ENCODE results near the gene ST6GALNAC2.
A peak's percentile ranks its signal among the peaks of the same experiment; 100 is the strongest.
"Not testable (repeated sequence)": the region's sequence is repeated elsewhere in the genome, so short reads cannot be mapped to it uniquely, and the experiment has no call there.

The ST6GALNAC2 gene

DNA sequence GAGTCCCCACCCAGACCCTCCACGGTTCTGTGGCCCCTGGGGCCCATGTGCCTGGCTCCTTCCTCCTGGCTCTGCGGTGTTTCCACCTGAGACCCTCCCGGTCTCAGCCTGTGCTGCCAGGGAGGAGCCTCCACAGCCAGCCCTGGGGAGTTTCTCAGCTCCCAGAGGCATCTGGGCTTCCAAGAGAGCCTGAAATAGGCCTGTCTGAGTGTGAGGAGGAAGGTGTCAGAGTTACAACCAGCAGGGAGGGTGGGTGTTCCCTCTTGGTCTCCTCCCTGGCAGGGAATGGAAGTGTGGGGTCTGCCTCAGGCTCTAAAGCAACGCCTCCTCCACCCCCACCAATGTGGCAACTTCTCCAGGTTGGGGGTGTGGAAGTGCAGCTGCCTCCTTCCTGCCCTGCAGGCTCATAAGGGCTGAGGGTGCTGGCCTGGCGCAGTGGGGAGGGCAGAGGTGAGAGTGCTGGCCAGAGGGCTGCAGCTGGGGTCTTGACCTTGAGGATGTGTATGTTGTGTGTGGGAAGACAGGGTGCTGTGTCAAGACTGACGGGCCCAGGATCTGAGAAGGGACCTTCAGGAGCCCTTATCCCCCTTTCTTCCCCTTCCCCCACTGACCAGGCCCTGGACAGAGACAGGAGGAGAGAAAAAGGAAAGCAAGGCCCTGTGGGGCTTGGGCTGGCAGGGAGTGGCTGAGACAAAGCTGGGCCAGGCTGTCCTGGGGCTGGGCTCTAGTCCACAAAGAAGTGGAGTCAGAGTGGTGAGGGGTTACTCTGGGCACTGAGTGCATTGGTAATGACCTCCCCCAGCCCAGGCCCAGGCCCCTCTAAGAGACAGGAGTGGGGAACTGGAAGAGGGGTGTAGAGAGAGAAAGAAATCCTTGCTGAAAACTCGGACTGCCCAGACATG is 50.6 kb downstream of the ST6GALNAC2 start:
- intact Hi-C loops (cut with DNase I) = no loop called here
- DNase-seq = peak in 9 of 42 donors; percentile 28 to 77 (median 59)

DNA sequence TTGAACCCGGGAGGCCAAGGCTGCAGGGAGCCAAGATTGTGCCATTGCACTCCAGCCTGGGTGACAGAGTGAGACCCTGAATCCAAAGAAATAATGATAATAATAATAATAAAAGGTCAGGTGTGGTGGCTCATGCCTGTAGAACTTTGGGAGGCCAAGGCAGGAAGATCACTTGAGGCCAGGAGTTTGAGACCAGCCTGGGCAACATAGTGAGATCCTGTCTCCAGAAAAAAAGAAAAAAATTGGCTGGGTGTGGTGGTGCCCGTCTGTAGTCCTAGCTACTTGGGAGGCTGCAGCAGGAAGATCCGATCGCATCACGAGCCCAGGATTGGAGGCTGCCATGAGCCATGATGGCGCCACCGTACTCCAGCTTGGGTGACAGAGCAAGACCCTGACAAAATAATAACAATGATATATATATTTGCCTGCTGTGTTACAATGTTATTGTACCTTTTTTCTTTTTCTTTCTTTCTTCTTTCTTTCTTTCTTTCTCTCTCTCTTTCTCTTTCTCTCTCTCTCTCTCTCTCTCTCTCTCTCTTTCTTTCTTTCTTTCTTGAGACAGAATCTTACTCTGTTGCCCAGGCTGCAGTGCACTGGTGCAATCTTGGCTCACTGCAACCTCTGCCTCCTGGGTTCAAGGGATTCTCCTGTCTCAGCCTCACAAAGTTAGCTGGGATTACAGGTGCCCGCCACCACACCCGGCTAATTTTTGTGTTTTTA is 51.9 kb downstream of the ST6GALNAC2 start:
- intact Hi-C loops (cut with DNase I); DNase-seq: not testable (repeated sequence)

DNA sequence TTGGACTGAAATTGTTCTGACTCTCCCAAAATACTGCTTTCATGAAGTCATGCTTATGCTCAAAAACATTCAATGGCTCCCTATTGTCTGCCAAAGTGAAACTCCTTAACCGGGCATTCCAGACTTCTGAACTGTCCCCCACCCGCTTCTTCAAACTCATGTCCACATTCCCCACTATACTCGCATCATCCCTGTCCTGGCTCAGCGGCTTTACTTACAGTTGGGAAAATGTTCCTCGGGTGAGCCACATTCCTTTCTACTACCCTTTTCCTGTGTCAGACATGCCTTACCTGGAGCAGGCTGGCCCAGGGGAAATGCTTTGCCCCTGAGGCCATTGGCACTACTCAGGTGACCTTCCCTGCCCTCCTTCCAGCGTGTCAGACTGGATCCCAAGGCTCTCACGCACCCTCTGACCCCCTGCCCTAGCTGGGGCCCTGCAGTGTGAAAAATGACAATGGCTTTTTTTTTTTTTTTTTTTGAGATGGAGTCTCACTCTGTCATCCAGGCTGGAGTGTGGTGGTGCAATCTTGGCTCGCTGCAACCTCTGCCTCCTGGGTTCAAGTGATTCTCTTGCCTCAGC is 53.5 kb downstream of the ST6GALNAC2 start:
- intact Hi-C loops (cut with DNase I) = no loop called here
- no peak for DNase-seq

DNA sequence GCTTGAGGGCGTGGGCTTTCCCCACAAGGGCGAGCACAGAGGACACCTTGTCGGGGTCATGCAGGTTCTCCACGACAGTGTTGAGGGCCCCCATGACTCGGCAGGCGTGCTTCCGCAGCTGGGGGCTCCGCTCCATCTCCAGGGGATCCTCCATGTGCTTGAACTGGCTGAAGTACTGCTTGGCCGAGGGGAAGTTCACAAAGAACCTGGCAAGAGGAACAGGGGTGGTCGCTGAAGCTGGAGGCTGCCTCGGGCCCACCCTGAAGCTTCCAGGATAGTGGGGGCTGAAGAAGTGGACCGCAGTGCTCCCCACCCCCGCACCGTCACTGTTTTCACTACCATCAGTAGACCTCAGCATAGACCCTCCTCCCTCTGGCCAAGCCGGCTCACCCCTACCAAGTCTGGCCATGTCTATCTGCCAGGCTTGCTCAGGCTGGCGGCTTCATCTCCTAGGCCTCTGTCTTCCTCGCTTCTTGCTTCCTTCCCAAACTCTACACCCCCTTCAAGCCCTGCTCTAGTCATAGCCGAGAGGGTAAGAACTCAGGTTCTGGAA is 54.1 kb downstream of the ST6GALNAC2 start:
- DNase-seq = no peak
- intact Hi-C loops (cut with DNase I) = no loop called here

DNA sequence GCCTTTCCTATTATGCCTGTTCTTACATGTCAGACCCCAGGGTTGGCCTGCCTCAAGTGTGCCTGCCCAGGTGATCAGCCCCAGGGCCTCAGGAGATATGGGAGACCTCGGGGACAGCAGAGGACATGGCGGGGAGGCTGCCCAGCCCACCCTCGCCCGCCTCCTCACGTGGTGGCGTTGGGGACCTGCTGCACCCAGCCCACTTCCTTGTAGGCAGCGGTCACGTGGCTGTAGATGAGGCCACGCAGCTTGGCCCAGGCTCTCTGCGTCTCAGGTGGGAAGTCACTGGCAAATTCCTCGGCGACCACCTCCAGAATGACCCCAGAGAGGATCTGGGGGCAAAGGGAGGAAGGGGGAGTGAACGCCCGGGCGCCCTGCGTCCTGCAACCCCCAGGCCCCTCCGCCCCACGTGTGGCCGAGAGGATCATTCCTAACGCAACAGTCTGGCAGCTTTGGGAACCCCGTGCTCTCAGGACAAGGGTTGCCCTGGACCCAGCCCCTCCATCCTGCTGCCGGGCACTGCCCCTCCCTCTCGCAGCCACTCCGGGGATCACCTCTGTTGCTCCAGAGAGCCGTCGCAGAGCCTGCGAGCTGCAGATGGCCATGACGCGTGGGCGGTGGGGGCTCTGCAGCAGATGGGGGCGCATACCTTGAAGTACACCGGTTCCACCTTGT is 54.7 kb downstream of the ST6GALNAC2 start:
- DNase-seq = no peak
- intact Hi-C loops (cut with DNase I) = no loop called here

DNA sequence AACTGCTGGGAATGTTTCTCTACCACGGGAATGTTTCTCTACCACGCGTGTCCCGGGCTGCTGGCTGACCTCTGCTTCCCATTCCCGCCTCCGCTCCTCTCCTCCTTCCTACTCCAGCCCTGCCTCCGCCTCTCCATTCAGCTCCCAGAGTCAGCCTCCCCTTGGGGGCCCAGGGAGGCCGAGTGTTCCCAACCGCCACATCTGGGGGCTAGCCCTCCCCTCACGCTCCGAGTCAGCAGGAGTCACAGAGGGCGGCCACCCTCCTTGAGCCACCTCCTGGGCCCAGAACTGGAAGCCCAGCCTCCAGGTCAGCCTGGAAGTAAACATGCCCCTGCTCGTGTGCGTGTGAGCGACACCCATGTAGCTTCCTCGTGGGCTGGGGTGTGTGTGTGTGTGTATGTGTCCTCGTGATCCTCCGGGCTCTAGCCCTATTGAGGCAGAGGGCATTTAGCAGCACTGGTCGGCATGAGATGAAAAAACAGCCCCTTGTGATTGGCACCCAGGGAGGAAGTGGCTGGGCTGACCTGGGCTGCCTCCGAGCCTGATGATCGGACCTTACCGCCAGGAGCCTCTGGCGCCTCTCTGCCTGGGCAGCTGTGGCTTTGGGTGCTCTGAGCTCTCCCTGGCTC is 55.5 kb downstream of the ST6GALNAC2 start:
- intact Hi-C loops (cut with DNase I) = no loop called here
- no peak for DNase-seq

DNA sequence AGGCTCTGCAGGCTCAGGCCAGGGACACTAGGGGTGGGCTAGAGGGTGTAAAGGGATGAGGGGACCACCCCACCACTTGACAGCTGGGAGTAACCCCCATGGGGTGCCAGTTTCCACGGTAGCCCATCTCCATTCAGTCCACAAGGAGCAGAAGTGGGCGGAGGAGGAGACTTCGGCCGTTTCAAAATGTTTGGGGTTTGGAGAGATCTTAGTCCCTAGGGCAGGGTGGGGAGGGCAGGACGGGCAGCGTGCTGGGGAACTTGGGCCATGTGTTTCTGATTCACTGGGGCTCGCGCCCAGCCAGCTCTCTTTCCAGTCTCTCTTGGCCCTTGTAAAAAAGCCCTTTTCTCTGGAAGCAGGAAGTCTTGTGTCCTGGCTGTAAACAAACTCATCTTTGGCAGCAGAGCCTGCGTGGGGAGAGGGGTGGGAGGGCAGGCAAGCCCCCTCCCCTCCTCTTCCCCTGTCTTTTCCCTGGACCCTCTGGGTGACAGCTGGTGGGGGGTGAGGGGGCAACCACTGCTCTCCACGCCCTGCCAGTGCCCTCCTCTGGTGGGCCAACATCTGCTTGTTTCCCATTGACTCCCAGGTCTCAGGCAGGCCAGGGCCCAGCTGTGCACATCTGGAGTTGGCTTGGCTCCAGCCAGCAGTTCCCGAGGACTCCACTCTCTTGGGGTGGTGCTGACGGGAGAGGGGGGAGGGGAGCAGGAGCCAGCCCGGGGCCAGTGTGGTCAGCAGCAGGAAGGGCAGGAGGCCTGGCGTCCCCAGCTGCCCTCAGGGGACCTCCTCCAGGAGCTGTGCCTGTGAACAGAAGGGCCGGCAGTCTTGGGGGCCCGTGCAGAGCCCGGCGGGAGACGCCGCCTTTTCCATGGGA is 56.2 kb downstream of the ST6GALNAC2 start:
- peak in 34 of 42 donors; percentile 30 to 89 (median 63) for DNase-seq
- intact Hi-C loops (cut with DNase I) = loop anchor here (10.0 kb wide), 1 partner anchor 95 kb away; no protein-coding TSS in a partner anchor

DNA sequence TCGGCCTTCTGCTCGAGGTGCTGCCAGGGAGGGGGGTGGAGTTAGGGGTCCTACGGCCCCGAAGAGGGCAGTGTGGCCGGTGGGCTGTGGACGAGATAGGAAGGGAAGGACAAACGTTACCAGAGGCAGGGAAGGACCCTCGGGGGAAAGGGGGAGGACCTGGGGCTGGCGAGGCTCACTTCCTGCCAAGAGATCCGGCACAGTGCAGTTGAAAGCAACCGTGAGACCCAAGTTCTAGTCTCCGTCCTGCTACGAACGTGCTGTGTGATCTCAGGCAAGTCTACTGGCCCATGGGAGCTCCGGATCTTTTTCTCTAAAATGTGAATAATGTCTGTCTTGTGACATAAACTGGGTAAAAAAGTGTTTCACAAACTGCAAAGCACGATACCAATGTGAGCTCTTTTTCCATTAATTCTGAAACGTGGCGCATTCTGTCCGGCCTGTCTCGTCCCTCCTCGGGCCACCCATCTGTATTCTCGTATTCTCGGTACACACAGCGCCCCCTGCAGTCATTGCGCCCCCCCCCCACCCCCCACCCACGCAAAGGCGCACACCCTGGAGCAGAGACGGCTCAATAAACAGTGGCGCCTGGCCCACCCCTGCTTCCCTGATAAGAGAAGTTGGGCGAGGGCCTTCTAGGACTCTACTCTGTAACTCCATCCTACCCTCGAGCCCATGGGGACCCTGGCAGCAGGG is 57.0 kb downstream of the ST6GALNAC2 start:
- intact Hi-C loops (cut with DNase I) = loop anchor here (10.0 kb wide), 1 partner anchor 96 kb away; no protein-coding TSS in a partner anchor

DNA sequence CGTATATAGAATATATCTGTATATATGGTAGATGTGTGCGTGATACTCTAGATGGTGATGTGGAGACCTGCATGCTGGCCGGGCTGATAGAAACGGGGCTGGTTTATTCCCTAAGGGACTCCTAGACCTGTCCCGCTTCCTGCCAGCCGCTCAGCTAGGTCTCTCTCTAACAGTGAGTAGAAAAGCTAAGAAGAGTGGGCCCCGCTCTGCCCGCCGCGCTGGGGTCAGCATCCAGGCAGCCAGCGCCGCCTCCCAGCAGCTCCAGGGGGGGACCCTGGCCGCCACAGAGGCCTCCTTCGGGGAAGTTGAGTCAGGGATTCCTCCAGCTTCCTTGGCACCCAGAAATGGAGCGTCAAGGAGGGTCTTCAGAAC is 57.5 kb downstream of the ST6GALNAC2 start:
- DNase-seq = no peak
- intact Hi-C loops (cut with DNase I) = loop anchor here (10.0 kb wide), 1 partner anchor 97 kb away; no protein-coding TSS in a partner anchor

More for the DNA sequence above, 57.0 kb downstream of the ST6GALNAC2 start:
- DNase-seq = no peak

DNA sequence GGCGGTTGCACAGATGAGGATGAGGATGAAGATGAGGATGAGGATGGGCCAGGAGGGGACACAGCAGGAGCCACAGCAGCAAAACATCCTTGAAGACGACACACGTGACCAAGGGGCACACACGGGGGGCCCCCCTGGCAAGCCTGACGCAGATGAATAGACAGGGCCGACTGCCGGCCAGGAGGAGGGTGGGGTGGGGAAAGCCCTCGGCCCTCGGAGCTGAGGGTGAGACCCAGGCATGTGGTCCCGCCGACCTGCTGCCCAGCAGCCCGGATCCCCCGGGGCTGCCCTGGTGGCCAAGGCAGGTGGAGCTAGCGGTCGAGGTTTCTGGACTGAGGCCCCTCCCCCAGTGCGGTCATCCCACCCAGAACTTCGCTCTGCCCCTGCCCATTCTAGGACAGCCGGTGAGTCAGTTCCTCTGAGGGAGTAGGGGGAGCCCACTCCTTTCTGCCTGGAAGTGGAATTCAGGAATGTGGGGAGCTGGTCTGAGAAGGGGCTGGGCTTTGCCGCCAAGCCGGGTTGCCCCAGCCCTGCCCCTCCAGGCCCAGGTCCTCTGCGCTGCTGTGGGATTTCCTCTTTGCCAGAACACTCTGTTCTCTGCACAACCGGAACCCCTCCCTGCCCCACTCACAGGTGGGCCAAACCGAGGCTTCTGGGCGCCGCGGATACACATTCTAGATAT is 58.1 kb downstream of the ST6GALNAC2 start:
- DNase-seq = no peak
- intact Hi-C loops (cut with DNase I) = loop anchor here (10.0 kb wide), 1 partner anchor 97 kb away; no protein-coding TSS in a partner anchor

DNA sequence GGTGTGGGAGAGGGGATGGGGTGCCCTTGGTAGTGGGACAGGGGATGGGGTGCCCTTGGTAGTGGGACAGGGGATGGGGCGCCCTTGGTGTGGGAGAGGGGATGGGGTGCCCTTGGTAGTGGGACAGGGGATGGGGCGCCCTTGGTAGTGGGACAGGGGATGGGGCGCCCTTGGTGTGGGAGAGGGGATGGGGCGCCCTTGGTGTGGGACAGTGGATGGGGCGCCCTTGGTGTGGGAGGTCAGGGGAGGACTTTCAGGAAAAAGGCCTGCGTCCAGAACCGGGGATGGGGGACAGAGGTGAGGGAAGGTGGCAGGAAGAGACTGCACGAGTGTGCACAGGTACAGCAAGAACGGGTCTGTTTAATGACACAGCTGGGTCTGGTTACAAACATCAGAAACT is 58.6 kb downstream of the ST6GALNAC2 start:
- DNase-seq = not testable (repeated sequence)
- intact Hi-C loops (cut with DNase I) = loop anchor here (10.0 kb wide), 1 partner anchor 98 kb away; no protein-coding TSS in a partner anchor

DNA sequence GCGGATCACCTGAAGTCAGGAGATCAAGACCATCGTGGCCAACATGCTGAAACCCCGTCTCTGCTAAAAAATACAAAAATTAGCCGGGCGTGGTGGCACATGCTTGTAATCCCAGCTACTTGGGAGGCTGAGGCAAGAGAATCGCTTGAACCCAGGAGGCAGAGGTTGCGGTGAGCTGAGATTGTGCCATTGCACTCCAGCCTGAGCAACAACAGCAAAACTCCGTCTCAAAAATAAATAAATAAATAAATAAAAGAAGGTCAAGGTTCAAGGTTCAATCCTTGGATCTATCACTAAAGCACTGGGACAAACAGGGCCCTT is 60.2 kb downstream of the ST6GALNAC2 start:
- intact Hi-C loops (cut with DNase I) = loop anchor here (10.0 kb wide), 1 partner anchor 99 kb away; no protein-coding TSS in a partner anchor
- DNase-seq = not testable (repeated sequence)

DNA sequence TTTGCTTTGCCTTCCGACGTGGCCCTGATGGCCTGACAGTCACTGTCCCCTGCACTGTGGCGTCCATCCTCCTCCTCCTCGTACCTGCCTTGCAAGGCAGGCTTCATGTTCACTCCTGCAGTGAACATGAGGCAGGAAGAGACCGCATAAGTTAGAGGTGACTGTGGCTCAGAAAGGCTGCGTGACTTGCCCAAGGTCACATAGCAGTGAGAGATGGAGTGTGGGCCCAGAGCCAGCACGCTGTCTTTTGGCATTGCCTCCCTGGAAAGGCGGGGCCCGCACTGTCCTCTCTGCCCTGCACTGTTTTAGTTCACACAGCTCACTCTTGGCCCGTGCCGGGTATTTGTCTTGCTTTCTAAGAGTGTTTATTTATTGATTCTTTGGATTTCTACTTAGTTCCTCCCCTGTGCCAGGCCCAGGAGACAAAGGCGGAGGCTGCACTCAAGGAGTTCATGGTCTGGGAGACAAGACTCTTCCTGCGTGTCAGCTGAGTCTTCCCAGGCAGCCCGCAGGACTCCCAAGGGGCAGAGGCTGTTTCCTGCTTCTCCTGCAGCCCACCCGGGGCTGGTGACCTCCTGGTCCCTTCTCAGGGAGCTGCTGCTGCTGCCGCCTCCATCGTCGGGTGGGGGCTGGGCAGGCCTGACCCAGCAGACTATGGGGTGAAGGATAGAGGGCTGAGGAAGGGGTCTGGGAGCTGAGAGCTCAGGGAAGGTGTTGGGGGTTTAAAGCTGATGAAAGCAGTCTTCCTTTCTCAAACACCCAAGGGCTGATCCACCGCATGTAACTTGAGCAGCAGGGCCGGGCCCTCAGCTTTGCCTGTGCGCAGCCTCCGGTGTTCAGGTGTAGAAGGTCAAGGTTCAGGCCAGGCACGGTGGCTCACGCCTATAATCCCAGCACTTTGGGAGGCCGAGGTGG is 60.8 kb downstream of the ST6GALNAC2 start:
- no peak for DNase-seq
- intact Hi-C loops (cut with DNase I) = loop anchor here (10.0 kb wide), 1 partner anchor 100 kb away; no protein-coding TSS in a partner anchor

DNA sequence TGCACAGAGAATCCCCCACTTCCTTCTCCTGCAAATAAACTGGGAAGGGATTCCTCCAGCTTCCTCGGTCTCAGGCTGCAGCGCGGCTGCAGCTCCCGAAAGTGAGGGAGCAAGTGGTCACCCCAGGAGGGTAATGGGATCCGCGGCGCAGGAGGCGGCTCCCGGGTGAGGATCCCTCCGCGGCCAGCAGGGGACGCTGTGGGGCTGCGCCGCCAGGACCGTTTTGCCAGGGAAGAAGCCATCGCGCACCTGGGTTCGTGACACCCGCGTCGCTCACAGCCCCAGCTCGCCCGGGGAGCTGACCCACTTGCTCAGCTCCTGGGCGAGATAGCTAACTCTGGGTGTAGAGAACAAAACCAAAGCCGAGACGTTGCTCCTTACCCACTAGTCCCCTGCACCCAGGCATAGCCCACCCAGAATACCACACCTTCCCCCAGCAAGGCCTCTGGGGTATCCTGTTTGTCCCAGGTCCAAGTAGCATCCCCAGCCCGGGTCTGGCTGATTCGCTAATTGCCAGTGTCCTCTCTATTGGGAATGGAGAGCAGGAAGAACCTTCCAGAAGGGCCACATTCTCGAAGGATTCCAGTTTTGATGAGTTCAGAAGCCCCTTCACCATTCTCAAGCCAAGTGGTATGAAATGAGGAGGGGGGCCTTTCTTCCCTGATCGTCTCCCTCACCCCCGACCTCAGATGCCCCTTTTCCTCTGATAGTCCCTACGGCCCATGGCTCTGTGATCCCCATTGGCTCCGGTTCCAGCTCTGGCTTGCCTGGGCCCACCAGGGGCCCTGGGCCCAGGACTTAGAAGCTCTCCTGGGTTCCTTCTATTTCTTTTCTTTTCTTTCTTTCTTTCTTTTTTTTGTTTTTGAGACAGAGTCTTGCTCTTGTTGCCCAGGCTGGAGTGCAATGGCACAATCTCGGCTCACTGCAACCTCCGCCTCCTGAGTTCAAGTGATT is 62.3 kb downstream of the ST6GALNAC2 start:
- intact Hi-C loops (cut with DNase I) = loop anchor here (1.0 to 10.0 kb wide), 2 partner anchors 23 to 101 kb away; no protein-coding TSS in a partner anchor
- DNase-seq = peak; percentile 49 to 92 (median 80)
